Measurements from ENCODE around the gene SH3BP4.

- TF ChIP-seq NRF1 (conservative IDR thresholded peaks at IDR 0.05; ENCODE audit: low read depth, low read length): no peak
- no peak for TF ChIP-seq CHD2 (IDR thresholded peaks at IDR 0.05; ENCODE audit: borderline replicate concordance, low read depth, low read length)
- TF ChIP-seq YY1 (IDR thresholded peaks at IDR 0.05; ENCODE audit: low read depth, low read length): no peak
- no peak for TF ChIP-seq CBX5 (IDR thresholded peaks at IDR 0.05; ENCODE audit: low read depth)
- no peak for TF ChIP-seq SIX5 (IDR thresholded peaks at IDR 0.05; ENCODE audit: low read depth, low read length, severe bottlenecking)
- TF ChIP-seq NFIC (IDR thresholded peaks at IDR 0.05; ENCODE audit: low read depth, low read length): no peak
- TF ChIP-seq CEBPB (IDR thresholded peaks at IDR 0.05; ENCODE audit: borderline replicate concordance in 1 of 2, low read depth in 2 of 2, low read length in 2 of 2): no peak
- no peak for TF ChIP-seq CTCF (IDR thresholded peaks at IDR 0.05 in 2 of 3, conservative IDR thresholded peaks at IDR 0.05 in 1 of 3; ENCODE audit: control insufficient read depth in 2 of 3, extremely low read depth in 1 of 3, insufficient read depth in 1 of 3, low read depth in 3 of 3, low read length in 3 of 3)
- TF ChIP-seq ZNF384 (IDR thresholded peaks at IDR 0.05; ENCODE audit: borderline replicate concordance, low read depth, low read length): no peak
- TF ChIP-seq POLR2A (IDR thresholded peaks at IDR 0.05; ENCODE audit: low read depth, low read length): no peak
- no peak for TF ChIP-seq FOS (IDR thresholded peaks at IDR 0.05; ENCODE audit: borderline replicate concordance, extremely low read depth, insufficient read length)
Measured at GRCh38 chr2:235049719-235050118, 97.9 kb downstream of the SH3BP4 start.

Measured in GM12878 (cell line).